Fibroblast of skin of right biceps (primary cell): Measurements from ENCODE around the gene HOXC9.
A peak's percentile ranks its signal among the peaks of the same experiment; 100 is the strongest.

ENCODE experiments used
- DNase-seq: peaks from one replicate; pipeline ENCODE4 v3.0.0-alpha.2; 2013

Gene HOXC9

GRCh38 chr12:54000116-54001114 is at the start of gene HOXC9:
HOXC9 (plus strand) TSS chr12:54000161; CDS start chr12:54000189, 28 bp downstream.
- DNase-seq = peak; percentile 47

- no peak for DNase-seq
Observed at GRCh38 chr12:53950437-53950773, 49.6 kb upstream of the HOXC9 start.

GRCh38 chr12:53950789-53951576 is 49.0 kb upstream of the HOXC9 start:
- DNase-seq = no peak

- no peak for DNase-seq
Observed at GRCh38 chr12:53951577-53952334, 48.2 kb upstream of the HOXC9 start.

- DNase-seq = no peak
Observed at GRCh38 chr12:53952335-53952694, 47.6 kb upstream of the HOXC9 start.

GRCh38 chr12:53952871-53953734 is 46.9 kb upstream of the HOXC9 start:
- peak; percentile 45 for DNase-seq

- DNase-seq = no peak
Observed at GRCh38 chr12:53953831-53954693, 45.9 kb upstream of the HOXC9 start.

- no peak for DNase-seq
Observed at GRCh38 chr12:53954694-53955035, 45.3 kb upstream of the HOXC9 start, which contains the start of gene HOXC12. HOXC12 (plus strand) TSS chr12:53954903; CDS start chr12:53954930, 27 bp downstream.

GRCh38 chr12:53955036-53955775 is 44.8 kb upstream of the HOXC9 start:
- DNase-seq = no peak

GRCh38 chr12:53955776-53956250 is 44.1 kb upstream of the HOXC9 start:
- DNase-seq = no peak

GRCh38 chr12:53956251-53956887 is 43.6 kb upstream of the HOXC9 start:
- no peak for DNase-seq

GRCh38 chr12:53956914-53957536 is 42.9 kb upstream of the HOXC9 start:
- DNase-seq = no peak

GRCh38 chr12:53958128-53958527 is 41.8 kb upstream of the HOXC9 start:
- no peak for DNase-seq

- DNase-seq = no peak
Observed at GRCh38 chr12:53959314-53959713, 40.6 kb upstream of the HOXC9 start.

- no peak for DNase-seq
Observed at GRCh38 chr12:53960187-53961024, 39.6 kb upstream of the HOXC9 start.

- DNase-seq = no peak
Observed at GRCh38 chr12:53961025-53961761, 38.8 kb upstream of the HOXC9 start.

GRCh38 chr12:53963005-53963404 is 37.0 kb upstream of the HOXC9 start:
- DNase-seq = no peak
